NCI-H748 (cell line): Measurements from ENCODE around the gene SUPT16H.
"Not testable (repeated sequence)": the region's sequence is repeated elsewhere in the genome, so short reads cannot be mapped to it uniquely, and the experiment has no call there.

Experiments used
- DNase-seq: peaks from one replicate; lab custom pipeline; 2025; ENCODE audit not compliant: unreplicated experiment; lab: John Stamatoyannopoulos, UW

Gene SUPT16H

GRCh38 chr14:21302836-21303140 lies 81.0 kb downstream of the SUPT16H start:
- DNase-seq = not testable (repeated sequence)

DNA sequence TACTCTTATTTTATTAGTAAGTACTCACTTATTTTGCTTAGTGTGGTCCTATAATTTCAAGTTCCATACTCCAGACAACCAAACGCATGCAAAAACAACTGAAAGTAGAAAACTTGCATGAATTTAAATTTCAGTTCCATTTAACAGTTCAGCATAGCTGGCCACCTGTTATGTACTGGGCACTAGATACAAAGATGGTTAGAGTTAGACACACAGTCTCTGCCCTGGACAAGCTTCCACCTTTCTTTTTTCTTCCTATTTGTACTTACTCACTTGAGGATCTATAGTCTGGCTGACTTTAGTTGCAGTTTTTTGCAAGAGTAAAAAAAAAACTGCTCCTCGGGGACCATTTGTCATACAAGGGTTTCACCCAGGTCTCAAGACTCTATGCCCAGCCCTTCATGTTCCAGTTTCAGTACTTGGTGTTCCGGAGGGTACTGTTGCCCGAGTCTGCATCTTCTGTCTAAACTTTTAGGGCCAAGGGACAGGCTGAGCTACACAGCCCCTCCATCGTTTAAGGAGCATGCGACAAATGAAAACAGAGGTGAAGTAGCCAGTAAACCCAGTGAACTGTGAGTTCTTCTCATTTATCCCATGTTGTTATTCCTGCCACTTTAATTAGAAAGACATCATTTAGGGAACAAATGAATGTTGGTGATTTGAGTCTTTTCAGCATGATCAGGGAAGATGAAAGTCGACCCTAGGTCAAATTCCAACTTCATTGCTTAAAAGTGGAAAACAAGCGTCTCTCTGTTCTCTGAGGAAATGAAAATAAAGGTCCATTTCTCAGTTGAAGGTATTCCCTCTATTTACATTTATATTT lies 81.6 kb downstream of the SUPT16H start:
- DNase-seq = no peak
